RPMI8226 (cell line): ENCODE data around the gene SRD5A1.

ENCODE experiments used
- DNase-seq: peaks from one replicate; pipeline ENCODE4 v3.0.0-alpha.2; 2015

SRD5A1 gene

DNA sequence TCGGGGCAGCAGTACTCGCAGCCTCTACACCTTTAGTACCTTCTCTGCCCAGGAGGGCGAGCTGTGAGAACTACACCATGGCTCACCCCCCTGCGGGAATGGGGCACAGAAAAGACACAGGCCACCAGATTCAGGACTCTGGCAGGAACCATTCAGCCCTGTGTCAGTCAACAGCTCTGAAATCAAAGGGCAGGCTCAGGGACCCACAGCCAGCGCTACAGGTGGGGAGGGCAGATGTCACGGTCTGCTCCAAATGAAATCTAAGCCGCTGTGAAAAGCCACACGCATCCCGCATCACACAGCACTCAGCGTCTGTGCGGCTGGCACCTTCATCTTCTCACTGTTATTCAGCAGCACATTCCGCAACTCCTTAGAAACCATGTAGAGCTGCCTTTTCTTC, 28.3 kb upstream of the SRD5A1 start:
- DNase-seq = no peak

DNA sequence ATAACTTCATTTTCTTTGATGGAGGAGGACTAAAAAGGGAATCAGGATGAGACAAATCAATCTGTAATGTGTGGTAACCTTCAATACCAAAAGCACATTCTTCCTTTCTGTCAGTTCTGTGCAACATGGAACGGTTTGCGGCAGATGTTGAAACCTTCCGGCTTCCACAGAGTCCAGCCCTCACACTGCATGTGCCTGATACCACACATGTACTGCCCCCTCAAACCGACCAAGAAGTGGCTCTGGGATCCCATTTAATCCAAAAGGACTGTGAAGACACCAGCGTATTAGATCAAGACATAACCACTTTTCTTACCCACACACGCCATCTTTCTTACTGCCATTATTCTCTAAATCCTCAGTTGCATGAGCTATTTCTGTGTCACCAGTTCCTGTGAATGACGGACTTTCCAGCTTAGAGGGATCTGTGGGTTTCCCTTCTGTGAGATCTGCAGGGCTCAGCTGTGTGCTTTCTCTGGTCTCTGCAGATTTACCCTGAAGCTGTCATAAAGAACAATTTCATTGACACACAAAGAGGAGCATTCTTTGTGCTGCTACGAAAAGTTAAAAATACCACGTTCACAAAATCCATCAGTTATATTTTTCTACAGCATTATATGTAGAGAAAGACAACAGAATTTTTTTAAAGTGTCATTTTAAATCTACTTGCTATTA, 26.2 kb upstream of the SRD5A1 start:
- no peak for DNase-seq

DNA sequence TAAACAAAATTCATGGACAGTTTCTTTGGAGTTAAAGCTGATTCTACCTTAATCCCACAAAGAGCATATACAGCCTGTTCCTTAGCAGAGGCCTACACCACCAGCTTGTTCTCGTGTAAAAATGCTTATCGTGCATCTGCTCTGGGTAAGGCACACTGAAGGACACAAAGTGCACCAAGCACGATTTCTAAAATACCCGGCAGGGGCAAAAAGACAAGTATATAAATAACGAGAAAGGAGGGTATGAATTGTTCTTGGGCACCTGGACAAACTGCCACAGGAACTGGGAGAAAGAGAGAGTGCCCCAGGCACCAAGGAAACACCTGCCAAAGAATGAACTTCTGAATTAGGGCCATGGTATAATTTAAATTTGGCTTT, 25.7 kb upstream of the SRD5A1 start:
- no peak for DNase-seq

DNA sequence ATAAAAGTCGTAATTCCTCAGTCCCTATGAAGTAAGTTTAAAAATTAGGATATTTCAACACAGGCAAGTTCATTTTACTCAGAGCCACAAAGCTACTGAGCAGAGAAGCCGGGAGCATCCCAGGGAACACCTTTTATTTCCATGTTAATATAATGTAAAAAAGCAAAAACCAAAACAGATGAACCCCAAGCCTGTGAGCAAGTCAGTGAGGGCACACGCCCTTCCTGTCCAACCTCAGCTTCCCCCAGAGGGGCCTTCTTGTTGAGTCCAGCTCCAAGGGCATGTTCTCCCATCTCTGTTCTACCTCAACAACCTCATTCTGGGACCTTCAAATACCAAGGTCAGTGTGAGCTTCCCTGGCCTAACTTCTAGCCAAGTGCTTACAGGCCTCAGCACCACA, 25.2 kb upstream of the SRD5A1 start:
- DNase-seq = no peak

- DNase-seq = no peak
Measured at GRCh38 chr5:6611334-6612256, 21.6 kb upstream of the SRD5A1 start.

DNA sequence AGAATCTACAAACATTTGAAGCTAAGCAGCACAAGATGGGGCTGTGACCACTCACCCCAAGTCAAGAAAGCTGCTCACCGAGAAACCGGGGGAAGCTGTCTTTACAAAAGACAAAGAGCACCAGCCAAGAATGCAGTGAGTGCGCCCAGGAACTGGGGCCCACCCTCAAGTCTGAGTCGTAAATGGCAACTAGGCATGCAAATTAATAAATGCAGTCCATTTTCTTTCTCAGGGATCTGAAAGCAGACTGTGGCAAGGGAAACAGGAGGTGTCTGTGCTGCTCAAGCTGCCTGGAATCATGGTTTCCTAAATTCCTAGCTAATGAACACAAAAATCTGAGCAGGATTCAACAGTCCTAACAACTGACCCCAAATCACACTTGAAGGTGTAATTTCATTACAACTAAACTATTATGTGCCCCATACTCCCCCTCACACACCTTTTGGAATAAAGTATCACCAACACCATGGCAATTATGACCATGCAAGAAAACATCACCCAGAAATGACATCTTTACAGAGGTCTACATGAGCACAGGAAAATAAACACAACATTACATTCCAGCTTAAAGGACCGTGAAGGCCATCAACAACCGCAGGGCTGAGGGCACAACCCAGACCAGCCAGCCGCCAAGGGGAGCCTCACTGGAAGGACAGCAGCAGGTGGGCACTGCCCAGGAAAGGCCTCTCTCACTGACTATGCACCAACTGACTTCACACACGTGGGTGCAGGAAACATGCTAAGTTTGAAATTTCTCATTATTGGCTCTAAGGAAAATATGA, 18.0 kb upstream of the SRD5A1 start:
- DNase-seq = no peak

- DNase-seq = no peak
Measured at GRCh38 chr5:6616632-6617031, 16.6 kb upstream of the SRD5A1 start.

DNA sequence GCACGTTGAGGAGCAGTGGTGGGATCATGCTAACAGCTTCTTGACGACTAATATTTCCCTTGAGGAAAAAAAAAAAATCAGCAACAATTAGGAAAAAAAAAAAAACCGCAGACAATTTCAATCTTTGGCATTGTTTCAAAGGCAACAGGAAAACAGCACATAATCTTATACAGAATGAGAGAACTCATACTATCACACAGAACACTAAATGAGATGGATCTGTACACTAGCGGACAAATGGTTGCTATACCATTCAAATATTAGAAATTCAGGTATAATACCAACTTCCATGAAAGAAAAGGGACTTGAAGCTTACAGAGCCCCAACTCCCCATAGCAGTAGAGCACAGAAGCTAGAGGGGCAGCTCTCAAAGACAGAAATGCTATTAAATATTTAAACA, 10.0 kb upstream of the SRD5A1 start:
- no peak for DNase-seq

- no peak for DNase-seq
Measured at GRCh38 chr5:6623941-6624340, 9.3 kb upstream of the SRD5A1 start.

- no peak for DNase-seq
Measured at GRCh38 chr5:6626508-6626907, 6.7 kb upstream of the SRD5A1 start.

- no peak for DNase-seq
Measured at GRCh38 chr5:6631441-6631840, 1.8 kb upstream of the SRD5A1 start.

- peak; percentile 22 for DNase-seq
Measured at GRCh38 chr5:6632324-6632887, 834 bp upstream of the SRD5A1 start.

- peak; percentile 13 for DNase-seq
Measured at GRCh38 chr5:6633469-6634245, 417 bp downstream of the SRD5A1 start.

DNA sequence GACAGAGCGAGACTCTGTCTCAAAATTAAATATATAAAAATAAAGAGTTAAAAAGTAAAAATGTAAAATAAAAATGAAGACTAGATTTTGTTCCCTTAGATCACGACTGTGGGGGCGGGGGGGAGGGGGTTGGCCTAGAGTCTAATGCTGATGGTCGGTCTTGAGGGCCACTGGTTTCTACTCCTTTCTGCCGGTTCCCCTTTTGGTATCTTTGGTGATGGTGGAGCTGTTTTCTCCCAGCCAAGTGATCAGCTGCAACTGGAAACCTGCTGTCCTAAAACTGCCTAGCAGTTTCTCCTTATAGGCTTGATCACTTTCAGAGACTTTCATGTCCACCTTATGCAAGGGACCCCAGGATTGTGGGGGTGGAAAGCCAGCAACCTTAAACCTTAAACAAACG, 1.1 kb downstream of the SRD5A1 start:
- DNase-seq = peak; percentile 31

GRCh38 chr5:6634788-6635430, 1.7 kb downstream of the SRD5A1 start:
- no peak for DNase-seq

DNA sequence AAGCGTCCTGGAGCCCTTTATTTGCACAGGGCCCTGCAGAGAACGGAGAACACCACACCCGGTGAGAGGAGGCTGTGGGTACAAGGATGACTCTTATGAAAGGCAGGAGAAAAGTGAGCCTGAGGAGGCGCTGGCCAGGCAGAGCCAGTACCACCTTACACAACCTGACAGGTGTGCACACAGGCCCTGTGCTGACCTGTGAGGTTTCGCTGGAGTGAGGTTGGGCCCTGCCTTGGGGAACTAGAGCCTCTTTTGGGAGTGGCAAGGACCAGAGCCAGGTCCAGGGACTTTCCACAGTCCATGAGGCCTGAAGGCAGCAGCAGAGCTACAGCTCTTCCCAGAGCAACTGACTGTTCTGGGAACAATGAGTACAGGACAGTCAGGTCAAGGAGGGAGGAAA, 3.1 kb downstream of the SRD5A1 start:
- DNase-seq = peak; percentile 10

DNA sequence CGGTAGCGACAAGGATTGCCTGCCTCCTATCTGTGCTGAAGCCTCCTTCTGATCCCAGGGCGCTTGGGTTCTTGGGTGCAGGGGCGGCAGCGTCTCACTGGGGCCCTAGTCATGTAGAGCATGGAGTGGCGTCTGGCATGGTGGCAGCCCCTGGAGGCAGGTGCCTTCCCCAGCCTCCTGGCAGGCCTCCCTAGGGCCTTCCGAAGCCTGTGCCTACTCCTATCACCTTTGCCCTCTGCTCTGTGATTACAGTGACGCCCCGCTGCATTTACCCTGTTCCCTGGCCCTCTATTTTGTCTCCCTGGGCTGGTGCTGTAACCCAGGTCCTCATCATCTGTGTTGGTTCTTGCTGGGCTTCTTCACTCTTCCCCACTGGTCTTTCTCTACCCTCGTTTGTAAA, 3.8 kb downstream of the SRD5A1 start:
- DNase-seq = no peak

DNA sequence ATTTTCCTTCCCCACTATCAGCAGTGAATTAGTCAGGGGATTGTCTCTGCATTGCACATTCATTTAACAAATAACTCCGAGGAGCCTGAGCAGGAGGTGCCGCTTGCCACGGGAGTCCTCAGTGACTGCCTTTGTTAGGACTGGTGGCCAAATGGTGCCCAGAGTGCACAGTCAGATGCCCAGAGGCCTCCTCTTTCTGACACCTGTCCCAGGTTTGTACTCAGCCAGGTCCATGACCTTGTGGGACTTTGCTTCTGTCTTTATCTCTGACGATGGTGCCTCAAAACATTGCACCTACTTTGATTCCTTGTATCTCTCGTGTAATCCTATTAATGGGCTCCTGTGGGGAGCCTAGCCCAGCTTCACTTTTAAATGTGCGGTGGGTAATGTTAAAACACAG, 4.3 kb downstream of the SRD5A1 start:
- no peak for DNase-seq

GRCh38 chr5:6638236-6638635, 5.0 kb downstream of the SRD5A1 start:
- DNase-seq = no peak

GRCh38 chr5:6642655-6643054, 9.4 kb downstream of the SRD5A1 start:
- DNase-seq = no peak

DNA sequence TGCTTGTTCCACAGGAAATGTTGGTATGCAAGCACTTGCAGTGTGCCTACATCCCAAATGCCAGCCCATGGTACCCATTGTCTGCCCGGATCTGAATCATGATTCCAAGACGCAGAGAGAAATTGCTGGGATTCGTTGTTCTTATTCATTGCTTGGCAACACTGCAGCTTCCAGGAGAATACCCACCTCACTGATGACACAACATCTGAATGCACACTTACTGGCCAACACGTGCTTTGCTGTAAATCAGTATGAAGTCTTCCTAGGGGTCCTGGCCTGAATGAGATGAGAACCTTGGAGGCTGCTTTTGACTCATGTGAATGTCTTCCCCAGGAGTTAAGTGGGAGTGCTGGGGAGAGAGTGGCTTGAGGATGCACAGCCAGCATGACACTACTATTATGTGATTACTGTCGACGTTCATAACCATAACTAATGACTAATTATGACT, 11.6 kb downstream of the SRD5A1 start:
- DNase-seq = no peak
